HG02763 (cell line): Measurements from ENCODE around the gene RAB6A.

Source experiments
- ATAC-seq: cut with Tn5 transposase; IDR thresholded peaks from one replicate; pipeline ENCODE4 v1.9.1; 2021; ENCODE audit warnings: mild to moderate bottlenecking, moderate library complexity; ENCODE audit not compliant: unreplicated experiment

RAB6A gene

DNA sequence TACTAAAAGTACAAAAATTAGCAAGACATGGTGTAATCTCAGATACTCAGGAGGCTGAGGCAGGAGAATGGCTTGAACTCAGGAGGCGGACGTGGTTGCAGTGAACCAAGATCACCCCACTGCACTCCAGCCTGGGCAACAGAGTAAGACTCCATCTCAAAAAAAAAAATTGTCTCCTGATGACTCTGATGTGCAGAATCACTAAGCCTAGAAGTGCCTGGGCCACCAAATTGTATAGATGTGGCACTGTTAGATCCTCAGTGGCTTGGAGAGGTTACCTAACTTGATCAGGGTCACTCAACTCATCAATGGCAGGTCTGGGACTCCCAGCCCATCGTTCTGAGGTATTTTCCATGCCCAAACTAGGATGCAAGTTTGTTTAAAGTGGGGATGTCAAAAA is 103.9 kb downstream of the RAB6A start:
- no peak for ATAC-seq

- ATAC-seq, result no peak
Observed at GRCh38 chr11:73655686-73656085, 105.2 kb downstream of the RAB6A start.

- no peak for ATAC-seq
Observed at GRCh38 chr11:73654482-73655021, 106.3 kb downstream of the RAB6A start.

DNA sequence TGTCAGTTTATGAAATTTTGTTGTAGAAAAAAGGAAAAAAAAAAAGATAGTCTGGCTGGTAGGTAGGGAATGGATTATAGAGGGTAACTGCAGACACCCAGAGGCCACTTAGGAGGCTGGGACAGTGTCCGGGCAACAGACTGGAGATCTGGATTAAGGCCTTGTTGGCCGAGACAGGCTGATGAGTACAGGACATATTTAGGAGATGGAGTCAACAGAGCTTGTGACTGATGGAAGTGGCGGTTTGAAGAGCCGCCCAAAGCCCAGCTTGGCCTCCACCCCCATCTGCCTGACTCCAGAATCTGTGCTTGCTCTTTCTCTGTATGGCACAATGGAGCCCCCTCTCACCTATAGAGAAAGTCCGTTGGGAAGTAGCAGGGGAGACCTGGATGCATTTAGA is 106.9 kb downstream of the RAB6A start:
- ATAC-seq, result no peak

DNA sequence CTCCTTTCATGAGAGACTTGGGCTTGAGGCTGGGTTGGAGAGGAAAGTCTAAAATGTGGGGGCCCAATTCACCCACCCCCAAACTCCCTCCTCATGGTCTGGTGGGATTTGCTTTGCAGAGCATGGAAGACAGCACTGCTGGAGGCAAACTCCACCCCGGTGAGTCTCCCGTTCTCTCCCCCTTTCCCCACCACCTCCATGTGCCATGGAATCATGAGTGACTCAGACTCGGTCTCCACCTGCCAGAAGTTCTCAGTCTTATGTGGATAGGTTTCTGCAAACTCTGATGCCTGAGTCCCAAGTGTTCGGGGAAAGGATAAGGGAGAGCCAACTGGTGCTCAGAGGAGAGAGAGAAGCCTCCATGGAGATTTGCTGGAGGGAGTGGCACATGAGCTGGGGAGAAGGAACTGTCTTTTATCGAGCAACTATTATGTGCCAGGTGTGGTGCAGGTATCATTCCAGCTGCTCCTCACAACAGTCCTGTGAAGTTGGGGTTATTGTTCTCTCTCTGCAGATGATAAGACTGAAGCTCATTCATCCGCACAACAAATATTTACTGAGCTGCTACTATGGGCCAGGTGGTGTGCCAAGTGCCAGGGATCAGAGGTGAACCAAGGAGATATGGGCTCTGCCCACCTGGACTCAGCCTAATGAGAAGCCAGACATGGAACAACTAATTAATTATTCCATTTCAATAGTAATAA is 107.9 kb downstream of the RAB6A start:
- ATAC-seq, result no peak

- ATAC-seq, result no peak
Observed at GRCh38 chr11:73652046-73652730, 108.7 kb downstream of the RAB6A start.

GRCh38 chr11:73651661-73652045 is 109.2 kb downstream of the RAB6A start:
- ATAC-seq, result no peak

- ATAC-seq, result no peak
Observed at GRCh38 chr11:73651252-73651651, 109.6 kb downstream of the RAB6A start.

DNA sequence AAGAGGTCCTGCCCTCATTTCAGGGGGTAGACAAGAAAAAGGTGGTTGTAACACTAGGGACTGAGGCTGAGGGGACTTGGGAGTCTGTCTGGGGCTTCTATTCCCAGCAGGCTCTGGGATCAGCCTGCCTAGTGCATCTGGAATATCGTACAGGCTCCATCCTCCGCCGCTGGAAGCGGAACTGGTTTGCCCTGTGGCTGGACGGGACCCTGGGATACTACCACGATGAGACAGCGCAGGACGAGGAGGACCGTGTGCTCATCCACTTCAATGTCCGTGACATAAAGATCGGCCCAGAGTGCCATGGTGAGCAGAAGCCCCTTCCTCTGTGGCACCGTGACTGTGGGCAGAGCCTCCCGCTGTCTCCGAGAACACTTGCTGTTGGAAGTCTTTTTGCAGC is 110.5 kb downstream of the RAB6A start:
- no peak for ATAC-seq

DNA sequence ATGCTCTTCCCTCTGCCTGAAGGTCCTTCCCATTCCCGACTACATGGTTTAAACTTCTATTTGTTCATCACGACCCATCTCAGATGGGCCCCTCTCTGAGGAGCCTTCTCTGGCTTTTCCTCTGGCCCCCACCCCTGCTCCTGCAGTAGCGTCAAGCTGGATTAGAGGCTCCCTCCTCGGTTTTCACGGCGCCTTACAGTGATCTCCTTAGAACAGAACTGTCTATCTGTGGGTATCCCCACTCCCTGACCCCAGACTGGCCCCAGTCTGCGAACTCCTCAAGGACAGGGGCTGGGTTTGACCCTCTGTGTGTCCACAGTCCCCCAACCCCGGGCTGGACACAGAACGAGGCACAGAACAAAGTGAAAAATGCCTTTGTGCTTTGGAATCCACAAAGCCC is 111.7 kb downstream of the RAB6A start:
- ATAC-seq, result no peak

GRCh38 chr11:73648571-73649046 is 112.3 kb downstream of the RAB6A start:
- no peak for ATAC-seq

DNA sequence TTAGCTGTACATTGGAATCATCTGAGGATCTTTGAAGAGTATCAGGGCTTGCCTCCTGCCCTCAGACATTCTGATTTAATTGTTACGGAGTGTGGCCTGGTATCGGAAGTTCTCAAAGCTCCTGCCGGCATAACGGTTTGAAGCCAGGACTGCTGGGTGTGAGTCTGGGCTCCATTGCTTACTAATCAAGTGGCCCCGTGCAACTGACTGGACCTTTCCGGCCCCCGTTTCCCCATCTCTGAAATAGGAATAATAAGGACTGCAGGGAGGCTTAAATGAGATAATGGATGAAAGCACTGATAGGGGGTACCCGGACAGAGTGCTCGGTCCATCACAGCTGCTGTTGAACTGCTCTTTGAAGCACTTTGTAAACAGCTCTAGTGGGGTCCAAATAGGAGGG is 112.8 kb downstream of the RAB6A start:
- no peak for ATAC-seq

- ATAC-seq, result no peak
Observed at GRCh38 chr11:73647459-73648100, 113.3 kb downstream of the RAB6A start.

GRCh38 chr11:73645972-73646631 is 114.8 kb downstream of the RAB6A start, which contains the start of gene PLEKHB1:
Gene PLEKHB1, plus strand, starts transcription at chr11:73646581. Its CDS starts 28 bp downstream, at chr11:73646609.
- no peak for ATAC-seq

DNA sequence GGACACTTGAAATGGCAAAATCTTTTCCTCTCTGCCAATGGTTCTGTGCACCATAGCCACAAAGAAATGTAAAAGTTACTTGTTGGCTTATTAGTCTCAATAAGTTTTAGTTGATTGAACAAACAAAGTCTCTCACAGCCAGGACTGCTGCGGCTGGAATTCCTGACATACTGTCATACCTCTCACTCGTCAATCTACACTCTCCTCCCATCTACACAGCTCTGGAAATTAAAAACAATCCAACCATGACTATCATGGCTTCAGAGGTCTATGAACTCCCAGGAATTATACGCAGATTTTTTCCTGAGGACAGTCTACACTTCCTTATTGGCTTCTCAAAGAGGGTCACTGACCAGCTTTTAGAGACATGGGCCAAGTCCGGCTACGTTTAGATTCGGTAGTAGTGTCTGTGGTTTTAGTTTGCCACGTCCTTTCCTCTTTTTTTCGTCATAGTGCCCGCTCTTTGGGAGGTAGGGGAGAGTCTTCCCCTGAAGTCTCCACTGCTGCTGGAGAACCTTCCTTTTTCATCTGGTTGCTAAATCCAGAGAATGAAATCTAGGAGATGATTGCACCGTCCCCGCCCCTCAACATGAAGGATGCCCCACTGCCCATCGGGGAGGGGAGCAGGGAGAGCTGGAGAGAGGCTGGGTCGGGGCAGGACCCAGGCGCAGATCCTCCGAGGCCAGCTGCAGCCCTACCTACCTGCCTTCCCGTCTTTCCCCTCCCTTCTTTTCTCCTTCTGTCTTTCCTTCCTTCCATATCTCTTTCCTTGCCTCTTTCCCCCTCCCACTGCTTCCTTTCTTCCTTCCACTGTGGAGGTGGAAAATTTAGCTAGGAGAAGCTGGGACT is 115.5 kb downstream of the RAB6A start:
- ATAC-seq, result no peak

- no peak for ATAC-seq
Observed at GRCh38 chr11:73641668-73642067, 119.2 kb downstream of the RAB6A start.

- ATAC-seq, result no peak
Observed at GRCh38 chr11:73640592-73640991, 120.3 kb downstream of the RAB6A start.

DNA sequence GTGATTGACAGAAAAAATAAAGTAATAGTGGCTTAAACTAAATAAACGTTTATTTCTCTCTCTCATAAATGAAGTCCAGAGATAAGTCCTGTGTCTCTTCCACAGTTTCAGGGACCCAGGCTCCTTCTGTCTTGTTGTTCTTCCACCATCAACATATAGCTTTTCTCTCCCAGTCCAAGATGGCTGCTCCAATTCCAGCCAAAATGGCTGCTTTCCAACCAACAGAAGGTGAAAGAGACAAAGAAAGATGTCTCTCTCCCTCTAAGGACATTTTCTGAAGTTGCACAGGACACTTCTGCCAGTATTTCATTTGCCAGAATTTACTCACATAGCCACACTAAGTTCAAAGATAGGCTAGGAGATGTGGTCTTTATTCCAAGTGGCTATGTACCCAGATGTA is 123.9 kb downstream of the RAB6A start:
- no peak for ATAC-seq

DNA sequence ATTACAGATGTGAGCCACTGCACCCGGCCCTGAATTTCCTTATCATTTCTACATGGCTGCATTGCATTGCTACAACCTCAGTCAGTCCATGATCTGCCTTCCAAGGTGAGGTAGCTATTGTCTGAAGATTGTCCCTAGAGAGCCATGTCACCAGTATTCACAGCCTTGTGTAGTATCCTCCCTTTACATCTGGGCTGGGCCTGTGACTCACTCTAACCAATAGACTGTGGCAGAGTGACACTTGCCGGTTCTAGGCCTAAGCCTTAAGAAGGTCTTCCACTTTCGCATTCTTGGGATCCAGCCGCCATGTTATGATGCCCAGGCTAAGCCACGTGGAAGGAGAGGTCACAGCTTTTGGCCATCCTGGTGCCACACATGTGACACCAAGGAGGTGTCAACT is 124.6 kb downstream of the RAB6A start:
- no peak for ATAC-seq

GRCh38 chr11:73635721-73636120 is 125.2 kb downstream of the RAB6A start:
- no peak for ATAC-seq
